Adrenal gland (tissue), 5 donors: ENCODE measurements around the gene TFAP2E.

Experiments used
- CTCF ChIP-seq, 6 experiments: fragments of 450-650 bp in 4 of 6; fragments of 200-600 bp in 2 of 6; sonication (generic) in 1 of 6; IDR thresholded peaks; 1 replicate in 5 of 6; 2 replicates in 1 of 6; pipeline versions ENCODE4 v1.5.1 to v1.8.0; 2016 to 2021; ENCODE audit warnings: antibody characterized with exemption in 6 of 6, mild to moderate bottlenecking in 2 of 6, moderate library complexity in 1 of 6
- POLR2A ChIP-seq, 2 donors: fragments of 450-650 bp; IDR thresholded peaks; one replicate each; pipeline ENCODE4 v1.6.1; 2017; ENCODE audit warnings: antibody characterized with exemption in 2 of 2, mild to moderate bottlenecking in 2 of 2, moderate library complexity in 1 of 2
- donor health status: DM: no; HTN: no; CAD: no.

- no peak for TF ChIP-seq CTCF (IDR thresholded peaks at IDR 0.05)
- TF ChIP-seq POLR2A (IDR thresholded peaks at IDR 0.05): no peak
Observed at GRCh38 chr1:35561972-35562680, 11.0 kb upstream of the TFAP2E start.
